HUES48 (cell line): ENCODE results near the gene RBMX2.

ENCODE experiments used
- H3K27ac ChIP-seq: one replicate; pipeline ENCODE4 v1.7.0; 2013; ENCODE audit warnings: low read depth, low read length, inconsistent platforms
- H3K27me3 ChIP-seq: 2 replicates; pipeline ENCODE4 v1.6.1; 2013; ENCODE audit warnings: mild to moderate bottlenecking, low read length; ENCODE audit not compliant: control insufficient read depth, insufficient read depth
- H3K36me3 ChIP-seq: 2 replicates; pipeline ENCODE4 v1.6.1; 2013; ENCODE audit warnings: low read length; ENCODE audit not compliant: control insufficient read depth, insufficient read depth
- H3K4me1 ChIP-seq: 2 replicates; pipeline ENCODE4 v1.6.1; 2013; ENCODE audit warnings: mild to moderate bottlenecking, low read length; ENCODE audit not compliant: control insufficient read depth, insufficient read depth
- H3K4me3 ChIP-seq: 2 replicates; pipeline ENCODE4 v1.5.1; 2013; ENCODE audit warnings: mild to moderate bottlenecking, low read depth, low read length
- H3K9ac ChIP-seq: 2 replicates; pipeline ENCODE4 v1.6.1; 2013; ENCODE audit warnings: mild to moderate bottlenecking, low read depth, low read length, moderate library complexity
- H3K9me3 ChIP-seq: 2 replicates; pipeline ENCODE4 v1.6.1; 2013; ENCODE audit warnings: low read length; ENCODE audit not compliant: control insufficient read depth, insufficient read depth

Gene RBMX2

GRCh38 chrX:130444641-130445336 lies 43.0 kb downstream of the RBMX2 start:
- no peaks in the 10 kb centered on the region for H3K36me3 ChIP-seq
- H3K4me1 ChIP-seq: no peaks in the 10 kb centered on the region
- 0 out of 2 replicates have a peak, but pooled peaks cover 4% of the 10 kb centered on the region for H3K27me3 ChIP-seq
- no peak overlapping the region for H3K27ac ChIP-seq
- no peak overlapping the region for H3K9ac ChIP-seq
- H3K4me3 ChIP-seq: no peak overlapping the region
- H3K9me3 ChIP-seq: no peaks in the 10 kb centered on the region

DNA sequence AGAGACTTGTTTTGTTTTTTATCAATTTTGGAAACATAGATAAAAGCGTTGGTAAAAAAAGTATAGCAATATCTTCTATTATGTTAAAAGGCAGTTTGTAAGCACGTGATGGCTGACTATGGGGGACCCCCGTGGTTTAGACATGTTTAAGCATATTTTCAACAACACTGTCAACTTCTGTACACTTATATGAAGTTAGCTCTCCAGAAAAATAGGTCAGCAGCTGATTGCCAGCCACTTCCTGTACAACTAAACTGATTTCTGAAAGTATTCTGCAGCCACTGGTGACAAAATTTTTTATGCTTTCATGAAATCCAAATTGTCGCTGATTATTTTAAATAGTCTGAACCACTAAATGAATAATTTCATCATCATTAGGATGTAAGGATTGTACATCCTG lies 45.2 kb downstream of the RBMX2 start:
- Histone ChIP-seq H3K9me3 (no peaks in the 10 kb centered on the region), H3K4me3 (no peak overlapping the region), H3K4me1 (no peaks in the 10 kb centered on the region), H3K27me3 (0 out of 2 replicates have a peak, but pooled peaks cover 4% of the 10 kb centered on the region), H3K9ac (no peak overlapping the region), H3K36me3 (no peaks in the 10 kb centered on the region), H3K27ac (no peak overlapping the region)
